ENCODE measurements around the gene LCN2.

Gene LCN2

DNA sequence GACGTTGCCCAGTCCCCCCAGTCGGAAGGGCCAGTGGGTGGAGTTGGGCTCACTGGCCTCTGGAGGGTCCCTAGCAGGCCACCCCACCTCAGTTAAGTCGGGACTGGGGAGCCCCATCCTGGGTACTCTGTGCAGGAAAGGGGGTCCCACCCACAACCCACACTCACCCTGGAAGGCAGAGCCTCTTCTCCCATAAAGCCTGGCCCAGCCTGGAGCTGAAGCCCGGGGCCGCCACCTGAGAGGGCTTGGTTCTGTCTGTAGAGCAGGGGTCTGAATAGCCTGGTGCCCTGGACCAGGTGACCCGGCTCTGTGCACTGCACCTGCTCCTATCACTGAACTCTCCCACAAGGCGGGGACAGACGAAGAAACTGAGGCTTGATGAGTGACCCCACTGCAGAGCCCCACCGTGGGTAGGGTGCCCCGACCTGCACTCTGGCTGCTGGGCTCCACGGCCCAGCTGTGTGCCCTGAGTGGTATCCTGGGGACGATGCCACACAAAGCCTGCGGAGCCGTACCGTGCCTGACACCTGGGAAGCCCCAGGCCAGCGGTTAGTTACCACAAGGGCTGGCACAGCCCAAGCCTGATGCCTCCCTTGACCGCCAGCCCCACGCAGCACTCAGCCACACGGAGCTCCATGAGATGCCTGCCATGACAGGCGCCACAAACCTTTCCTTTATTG is 29.1 kb upstream of the LCN2 start:
- Histone ChIP-seq H3K27me3 (ENCODE audit: insufficient read depth, low read length) (no peaks in the 10 kb centered on the region), H4K12ac (ENCODE audit: low read depth, low read length) (no peak overlapping the region), H3K36me3 (ENCODE audit: control insufficient read depth in 1 of 2, insufficient read depth in 2 of 2, low read length in 2 of 2) (peaks cover 40 to 48% of the 10 kb centered on the region in 2 experiments), H3K79me1 (ENCODE audit: low read length) (no peaks in the 10 kb centered on the region), H3K14ac (ENCODE audit: low read length) (no peak overlapping the region), H3K79me2 (ENCODE audit: control insufficient read depth, insufficient read depth, low read length, poor library complexity) (no peaks in the 10 kb centered on the region), H3K4me3 (ENCODE audit: low read depth, low read length) (no peak overlapping the region), H2AFZ (ENCODE audit: insufficient read depth, low read length, poor library complexity) (no peak overlapping the region), H3K27ac (ENCODE audit: low read depth, low read length) (no peak overlapping the region), H3K9me3 (ENCODE audit: insufficient read depth, low read depth, low read length) (peaks cover 2% of the 10 kb centered on the region), H3K18ac (ENCODE audit: low read length) (no peak overlapping the region), H3K23ac (ENCODE audit: low read length) (no peak overlapping the region), H3K4me2 (ENCODE audit: low read length) (no peak overlapping the region), H2BK12ac (ENCODE audit: low read length) (no peak overlapping the region), H3K9ac (ENCODE audit: low read length) (no peak overlapping the region), H2AK5ac (ENCODE audit: low read length) (no peak overlapping the region), H3K4ac (ENCODE audit: low read depth, low read length) (no peak overlapping the region), H4K91ac (ENCODE audit: low read depth, low read length) (no peak overlapping the region), H2BK5ac (ENCODE audit: low read depth, low read length, poor library complexity) (no peak overlapping the region), H3K4me1 (ENCODE audit: control insufficient read depth in 1 of 2, insufficient read depth in 2 of 2, low read length in 2 of 2) (no peaks in the 10 kb centered on the region), H2BK120ac (ENCODE audit: insufficient read depth, low read length, poor library complexity) (no peak overlapping the region), H4K8ac (ENCODE audit: low read depth, low read length) (no peak overlapping the region)
- WGBS (ENCODE audit: extremely low coverage, insufficient coverage, insufficient read length), result no CpG with 5 or more reads among the region's 20 CpGs
- no peak for DNase-seq

DNA sequence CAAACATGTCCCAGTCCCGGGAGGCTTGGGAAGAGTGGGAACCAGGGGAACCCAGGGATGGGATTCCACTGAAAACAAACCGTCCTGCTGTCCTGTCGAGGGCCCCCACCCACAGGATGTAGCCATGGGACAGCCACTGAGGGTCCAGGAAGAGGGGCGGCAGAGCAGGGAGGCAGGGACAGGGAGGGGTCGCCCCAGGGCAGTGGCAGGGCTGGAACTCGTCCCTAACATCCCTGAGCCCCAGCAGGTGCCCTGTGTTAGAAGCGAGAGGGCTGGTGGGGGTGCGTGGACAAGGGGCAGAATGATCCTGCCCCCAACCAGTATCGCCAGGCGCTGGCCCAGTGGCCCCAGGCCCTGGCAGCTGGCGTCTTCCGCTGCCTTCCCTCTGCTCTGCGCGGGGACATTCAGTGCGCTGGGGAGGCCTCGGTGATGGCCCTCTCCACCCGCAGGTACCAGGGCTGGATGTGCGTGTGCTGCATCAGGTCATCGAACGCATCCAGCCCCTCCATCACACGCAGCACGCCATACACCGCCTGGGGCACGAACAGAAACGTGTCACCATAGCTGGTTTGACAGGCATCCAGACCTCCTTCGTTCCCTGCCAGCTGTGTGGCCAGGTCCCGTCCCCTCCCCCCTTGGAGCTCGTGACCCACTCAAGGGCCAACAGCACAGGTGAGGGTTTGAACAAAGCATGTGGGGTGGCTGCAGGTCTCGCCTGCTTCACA is 28.4 kb upstream of the LCN2 start:
- Histone ChIP-seq H3K36me3 (ENCODE audit: control insufficient read depth in 1 of 2, insufficient read depth in 2 of 2, low read length in 2 of 2) (peaks cover 40 to 44% of the 10 kb centered on the region in 2 experiments), H3K79me2 (ENCODE audit: control insufficient read depth, insufficient read depth, low read length, poor library complexity) (no peaks in the 10 kb centered on the region), H3K9me3 (ENCODE audit: insufficient read depth, low read depth, low read length) (peaks cover 4% of the 10 kb centered on the region), H3K4me1 (ENCODE audit: control insufficient read depth in 1 of 2, insufficient read depth in 2 of 2, low read length in 2 of 2) (peaks cover 2 to 3% of the 10 kb centered on the region in 2 experiments), H2BK12ac (ENCODE audit: low read length) (no peak overlapping the region), H3K14ac (ENCODE audit: low read length) (no peak overlapping the region), H4K91ac (ENCODE audit: low read depth, low read length) (no peak overlapping the region), H3K4me3 (ENCODE audit: low read depth, low read length) (no peak overlapping the region), H2AK5ac (ENCODE audit: low read length) (no peak overlapping the region), H3K9ac (ENCODE audit: low read length) (no peak overlapping the region), H2BK120ac (ENCODE audit: insufficient read depth, low read length, poor library complexity) (no peak overlapping the region), H2BK5ac (ENCODE audit: low read depth, low read length, poor library complexity) (no peak overlapping the region), H2AFZ (ENCODE audit: insufficient read depth, low read length, poor library complexity) (no peak overlapping the region), H3K23ac (ENCODE audit: low read length) (no peak overlapping the region), H3K79me1 (ENCODE audit: low read length) (no peaks in the 10 kb centered on the region), H3K4me2 (ENCODE audit: low read length) (no peak overlapping the region), H3K18ac (ENCODE audit: low read length) (no peak overlapping the region), H3K4ac (ENCODE audit: low read depth, low read length) (no peak overlapping the region), H3K27ac (ENCODE audit: low read depth, low read length) (no peak overlapping the region), H4K8ac (ENCODE audit: low read depth, low read length) (no peak overlapping the region), H3K27me3 (ENCODE audit: insufficient read depth, low read length) (no peaks in the 10 kb centered on the region), H4K12ac (ENCODE audit: low read depth, low read length) (no peak overlapping the region)
- DNase-seq, result no peak
- WGBS (ENCODE audit: extremely low coverage, insufficient coverage, insufficient read length), result no CpG with 5 or more reads among the region's 29 CpGs

DNA sequence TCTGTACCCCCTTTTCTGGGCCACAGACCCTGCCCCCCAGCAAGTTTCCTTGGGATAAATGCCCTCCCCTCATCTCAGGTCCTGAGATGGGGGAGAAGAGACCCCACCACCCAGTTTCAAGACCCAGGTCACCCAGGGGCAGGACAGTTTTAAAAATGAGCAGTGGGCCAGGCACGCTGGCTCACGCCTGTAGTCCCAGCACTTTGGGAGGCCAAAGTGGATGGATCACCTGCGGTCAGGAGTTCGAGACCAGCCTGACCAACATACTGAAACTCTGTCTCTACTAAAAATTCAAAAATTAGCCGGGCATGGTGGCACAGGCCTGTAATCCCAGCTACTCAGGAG is 27.8 kb upstream of the LCN2 start:
- H3K4ac ChIP-seq (ENCODE audit: low read depth, low read length), result no peak overlapping the region
- H3K9ac ChIP-seq (ENCODE audit: low read length), result no peak overlapping the region

DNA sequence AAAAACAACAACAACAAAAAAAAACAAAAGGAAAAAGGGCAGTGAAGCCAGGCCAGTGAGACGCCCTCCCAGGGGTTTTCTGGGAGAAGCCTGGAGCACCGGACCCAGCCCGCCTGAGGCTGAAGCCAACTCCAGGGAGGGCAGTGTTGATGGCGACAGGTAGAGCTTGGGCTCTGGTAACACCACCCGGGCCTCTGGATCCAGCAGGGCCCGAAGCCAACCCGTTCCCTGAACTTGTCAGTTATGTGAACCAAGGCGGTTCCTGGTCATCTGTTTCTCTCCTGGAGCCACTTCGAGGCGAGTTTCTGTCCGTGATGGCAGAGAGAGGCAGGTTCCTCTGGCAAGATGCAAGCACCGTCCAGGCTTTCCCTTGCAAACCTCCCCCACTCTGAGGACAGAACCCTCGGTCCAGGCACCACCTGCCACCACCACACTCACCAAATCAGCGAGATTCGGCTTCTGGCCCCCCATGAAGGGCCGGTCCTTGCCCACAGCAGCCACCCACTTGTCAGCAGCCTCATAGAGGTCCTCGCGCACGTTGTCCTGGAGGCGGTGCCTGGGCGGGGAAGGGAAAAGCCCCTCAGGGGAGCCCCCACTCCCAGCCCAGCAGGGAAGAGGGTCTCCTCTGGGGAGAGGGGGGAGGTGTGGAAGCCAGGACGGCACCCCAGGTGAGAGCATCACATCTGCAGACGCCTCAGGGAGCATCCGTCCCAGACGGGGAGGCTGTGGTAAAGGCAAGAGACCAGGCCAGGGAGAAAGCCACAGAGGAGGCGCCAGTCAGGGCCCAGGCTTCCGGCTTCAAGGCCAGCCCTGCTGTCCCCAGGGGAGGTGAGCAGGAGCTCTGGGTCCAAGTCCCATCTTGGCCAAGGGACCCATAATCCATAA is 27.1 kb upstream of the LCN2 start:
- Histone ChIP-seq H2BK120ac (ENCODE audit: insufficient read depth, low read length, poor library complexity) (no peak overlapping the region), H4K12ac (ENCODE audit: low read depth, low read length) (no peak overlapping the region), H3K4ac (ENCODE audit: low read depth, low read length) (no peak overlapping the region), H4K8ac (ENCODE audit: low read depth, low read length) (no peak overlapping the region), H3K14ac (ENCODE audit: low read length) (no peak overlapping the region), H2BK12ac (ENCODE audit: low read length) (no peak overlapping the region), H2AK5ac (ENCODE audit: low read length) (no peak overlapping the region), H3K79me1 (ENCODE audit: low read length) (peaks cover 2% of the 10 kb centered on the region), H3K4me2 (ENCODE audit: low read length) (no peak overlapping the region), H2BK5ac (ENCODE audit: low read depth, low read length, poor library complexity) (no peak overlapping the region), H3K9me3 (ENCODE audit: insufficient read depth, low read depth, low read length) (peaks cover 4% of the 10 kb centered on the region), H3K4me3 (ENCODE audit: low read depth, low read length) (no peak overlapping the region), H3K27ac (ENCODE audit: low read depth, low read length) (no peak overlapping the region), H3K36me3 (ENCODE audit: control insufficient read depth in 1 of 2, insufficient read depth in 2 of 2, low read length in 2 of 2) (peaks cover 42 to 44% of the 10 kb centered on the region in 2 experiments), H3K9ac (ENCODE audit: low read length) (no peak overlapping the region), H3K79me2 (ENCODE audit: control insufficient read depth, insufficient read depth, low read length, poor library complexity) (peaks cover 2% of the 10 kb centered on the region), H3K27me3 (ENCODE audit: insufficient read depth, low read length) (no peaks in the 10 kb centered on the region), H3K18ac (ENCODE audit: low read length) (no peak overlapping the region), H2AFZ (ENCODE audit: insufficient read depth, low read length, poor library complexity) (no peak overlapping the region), H4K91ac (ENCODE audit: low read depth, low read length) (no peak overlapping the region), H3K4me1 (ENCODE audit: control insufficient read depth in 1 of 2, insufficient read depth in 2 of 2, low read length in 2 of 2) (peaks cover 5 to 6% of the 10 kb centered on the region in 2 experiments), H3K23ac (ENCODE audit: low read length) (no peak overlapping the region)
- no CpG with 5 or more reads among the region's 27 CpGs for WGBS (ENCODE audit: extremely low coverage, insufficient coverage, insufficient read length)
- DNase-seq, result no peak

More for the DNA sequence above, 27.8 kb upstream of the LCN2 start:
- Histone ChIP-seq H4K8ac (ENCODE audit: low read depth, low read length) (no peak overlapping the region), H3K27me3 (ENCODE audit: insufficient read depth, low read length) (no peaks in the 10 kb centered on the region), H3K4me2 (ENCODE audit: low read length) (no peak overlapping the region), H3K9me3 (ENCODE audit: insufficient read depth, low read depth, low read length) (peaks cover 4% of the 10 kb centered on the region), H4K91ac (ENCODE audit: low read depth, low read length) (no peak overlapping the region), H3K4me3 (ENCODE audit: low read depth, low read length) (no peak overlapping the region), H2AK5ac (ENCODE audit: low read length) (no peak overlapping the region), H3K27ac (ENCODE audit: low read depth, low read length) (no peak overlapping the region), H2AFZ (ENCODE audit: insufficient read depth, low read length, poor library complexity) (no peak overlapping the region), H3K4me1 (ENCODE audit: control insufficient read depth in 1 of 2, insufficient read depth in 2 of 2, low read length in 2 of 2) (peaks cover 5 to 6% of the 10 kb centered on the region in 2 experiments), H4K12ac (ENCODE audit: low read depth, low read length) (no peak overlapping the region), H2BK12ac (ENCODE audit: low read length) (no peak overlapping the region), H2BK120ac (ENCODE audit: insufficient read depth, low read length, poor library complexity) (no peak overlapping the region), H3K14ac (ENCODE audit: low read length) (no peak overlapping the region), H3K36me3 (ENCODE audit: control insufficient read depth in 1 of 2, insufficient read depth in 2 of 2, low read length in 2 of 2) (peaks cover 42 to 44% of the 10 kb centered on the region in 2 experiments), H2BK5ac (ENCODE audit: low read depth, low read length, poor library complexity) (no peak overlapping the region), H3K79me1 (ENCODE audit: low read length) (no peaks in the 10 kb centered on the region), H3K18ac (ENCODE audit: low read length) (no peak overlapping the region), H3K23ac (ENCODE audit: low read length) (no peak overlapping the region), H3K79me2 (ENCODE audit: control insufficient read depth, insufficient read depth, low read length, poor library complexity) (no peaks in the 10 kb centered on the region)
- WGBS (ENCODE audit: extremely low coverage, insufficient coverage, insufficient read length), result no CpG with 5 or more reads among the region's 5 CpGs
- DNase-seq, result no peak

All from trophoblast cell (in vitro differentiated cells and primary cell).